ENCODE results near the gene GALK1. TPM values are rescaled to one million over a fixed set of nuclear protein-coding genes. Genes with fewer than 3 reads are reported as not detected.
"Not testable (repeated sequence)": the region's sequence is repeated elsewhere in the genome, so short reads cannot be mapped to it uniquely, and the experiment has no call there.

The GALK1 gene
- total RNA-seq, 4 donors from 2014 or later = 15.2 to 34.9 (median 22.9) TPM

DNA sequence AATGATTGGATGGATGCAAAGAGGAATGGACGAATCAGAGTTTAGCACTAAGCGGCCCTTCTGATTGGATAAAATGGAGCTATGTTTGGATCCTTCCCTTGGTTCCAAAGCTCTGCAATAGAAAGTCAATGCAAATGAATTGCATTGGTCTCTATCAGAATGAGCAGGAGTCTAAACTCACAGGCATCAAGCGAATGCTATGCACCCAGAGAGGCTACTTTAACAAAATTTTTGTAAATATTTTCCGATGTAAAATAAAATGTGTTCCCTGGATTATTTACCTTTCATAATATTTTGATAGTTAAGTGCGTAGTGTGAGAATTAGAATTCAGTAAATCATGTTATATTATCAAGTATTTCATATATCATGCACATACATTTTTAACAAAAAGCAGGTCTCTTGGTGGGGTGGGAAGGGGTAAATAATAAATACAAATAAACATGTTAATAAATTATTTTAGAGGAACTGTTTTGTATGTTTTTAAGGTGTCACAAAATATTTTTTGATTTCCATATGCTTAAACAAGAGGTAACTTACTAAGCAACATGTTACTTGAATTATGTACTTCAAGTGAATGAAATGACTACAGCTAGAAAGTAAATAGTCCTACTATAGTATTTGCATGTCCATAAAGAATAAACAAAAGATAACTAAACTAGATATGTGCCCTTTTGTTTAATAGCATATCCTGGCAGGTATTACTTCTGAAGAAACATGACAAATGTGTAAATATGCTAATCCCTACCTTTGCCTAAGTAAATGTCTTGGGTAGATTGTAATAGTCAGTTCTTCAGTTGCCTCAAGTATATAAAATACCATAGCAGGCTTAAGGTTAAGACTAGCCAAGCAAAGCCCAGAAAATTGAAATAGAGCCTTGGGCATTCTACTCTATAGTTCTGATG, 15.2 kb upstream of the GALK1 start:
- H3K27me3 ChIP-seq = no peaks in the 10 kb centered on the region
- H3K4me1 ChIP-seq = peaks cover 58% of the 10 kb centered on the region
- no peaks in the 10 kb centered on the region for H3K9me3 ChIP-seq
- peaks cover 31% of the 10 kb centered on the region for H3K36me3 ChIP-seq
- DNase-seq (ENCODE audit: low spot score in 2 of 2) = no peak
- peak overlapping the region; percentile 90 for H3K4me3 ChIP-seq
- TF ChIP-seq, protein P1, sequence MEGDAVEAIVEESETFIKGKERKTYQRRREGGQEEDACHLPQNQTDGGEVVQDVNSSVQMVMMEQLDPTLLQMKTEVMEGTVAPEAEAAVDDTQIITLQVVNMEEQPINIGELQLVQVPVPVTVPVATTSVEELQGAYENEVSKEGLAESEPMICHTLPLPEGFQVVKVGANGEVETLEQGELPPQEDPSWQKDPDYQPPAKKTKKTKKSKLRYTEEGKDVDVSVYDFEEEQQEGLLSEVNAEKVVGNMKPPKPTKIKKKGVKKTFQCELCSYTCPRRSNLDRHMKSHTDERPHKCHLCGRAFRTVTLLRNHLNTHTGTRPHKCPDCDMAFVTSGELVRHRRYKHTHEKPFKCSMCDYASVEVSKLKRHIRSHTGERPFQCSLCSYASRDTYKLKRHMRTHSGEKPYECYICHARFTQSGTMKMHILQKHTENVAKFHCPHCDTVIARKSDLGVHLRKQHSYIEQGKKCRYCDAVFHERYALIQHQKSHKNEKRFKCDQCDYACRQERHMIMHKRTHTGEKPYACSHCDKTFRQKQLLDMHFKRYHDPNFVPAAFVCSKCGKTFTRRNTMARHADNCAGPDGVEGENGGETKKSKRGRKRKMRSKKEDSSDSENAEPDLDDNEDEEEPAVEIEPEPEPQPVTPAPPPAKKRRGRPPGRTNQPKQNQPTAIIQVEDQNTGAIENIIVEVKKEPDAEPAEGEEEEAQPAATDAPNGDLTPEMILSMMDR (IDR thresholded peaks at IDR 0.05) = no peak
- TF ChIP-seq EP300 (IDR thresholded peaks at IDR 0.05) (no peak), POLR2A (IDR thresholded peaks at IDR 0.05) (no peak), POLR2AphosphoS5 (IDR thresholded peaks at IDR 0.05) (no peak)
- WGBS = 19% methylated on average over 5 of the region's 5 CpGs
- H3K27ac ChIP-seq = peak overlapping the region; percentile 97

DNA sequence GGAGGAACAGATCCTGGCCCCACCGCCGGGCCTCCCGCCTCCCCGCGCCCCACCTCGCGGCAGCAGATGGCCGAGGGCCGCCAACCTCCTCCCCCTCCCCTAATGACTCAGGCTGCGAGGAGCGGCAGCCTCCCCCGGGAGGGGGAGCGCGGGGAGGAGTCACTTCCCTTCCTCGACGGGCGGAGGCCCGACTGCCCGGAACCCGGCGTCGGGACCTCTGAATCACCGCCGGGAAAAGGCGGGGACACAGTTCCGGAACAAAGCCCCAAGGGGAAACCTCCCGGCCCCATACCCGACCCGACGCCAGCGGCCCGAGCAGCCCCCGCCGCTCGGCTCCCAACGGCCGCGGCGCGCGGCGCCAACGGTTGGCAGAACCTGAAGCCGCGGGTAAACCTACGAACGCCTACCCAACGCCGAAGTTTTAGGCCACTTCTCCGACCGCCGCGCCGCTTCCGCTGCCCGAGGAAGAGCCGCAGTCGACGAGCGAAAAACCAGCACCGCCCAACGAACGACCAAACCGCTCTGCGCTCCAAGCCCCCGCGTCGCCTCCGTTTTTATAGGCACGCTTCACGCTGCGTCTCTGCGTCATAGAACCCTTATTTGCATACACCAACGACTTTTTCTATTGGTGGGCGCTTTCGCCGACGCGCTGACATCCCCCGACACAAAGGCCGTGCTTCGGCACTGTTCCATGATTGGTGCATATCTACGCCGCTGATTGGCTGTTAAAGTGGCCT, 14.4 kb upstream of the GALK1 start:
- under 1% methylated on average over 45 of the region's 84 CpGs for WGBS
- peaks cover 60% of the 10 kb centered on the region for H3K4me1 ChIP-seq
- TF ChIP-seq, protein P1 (IDR thresholded peaks at IDR 0.05) = no peak
- TF ChIP-seq EP300 (IDR thresholded peaks at IDR 0.05) (peak; percentile 57), POLR2AphosphoS5 (IDR thresholded peaks at IDR 0.05) (peak; percentile 100), POLR2A (IDR thresholded peaks at IDR 0.05) (peak; percentile 100)

DNA sequence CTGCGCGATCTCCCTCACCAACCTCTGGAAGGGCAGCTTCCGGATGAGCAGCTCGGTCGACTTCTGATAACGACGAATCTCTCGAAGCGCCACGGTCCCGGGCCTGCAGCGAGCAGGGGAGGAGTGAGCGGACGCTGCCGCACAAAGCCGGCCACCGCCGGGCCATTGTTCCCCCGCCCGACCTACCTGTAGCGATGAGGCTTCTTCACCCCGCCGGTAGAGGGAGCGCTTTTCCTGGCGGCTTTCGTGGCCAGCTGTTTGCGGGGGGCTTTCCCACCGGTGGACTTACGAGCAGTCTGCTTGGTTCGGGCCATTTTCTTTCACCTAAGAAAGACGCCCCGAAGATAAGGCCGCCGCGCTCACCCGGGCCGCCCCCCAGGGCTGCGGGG, 13.9 kb upstream of the GALK1 start:
- Histone ChIP-seq H3K27me3 (no peaks in the 10 kb centered on the region), H3K9me3 (no peaks in the 10 kb centered on the region), H3K4me3 (peak overlapping the region; percentile 90), H3K4me1 (peaks cover 55% of the 10 kb centered on the region), H3K36me3 (peaks cover 35% of the 10 kb centered on the region), H3K27ac (peak overlapping the region; percentile 97)
- no peak for TF ChIP-seq EP300 (IDR thresholded peaks at IDR 0.05)
- TF ChIP-seq, protein P1 (IDR thresholded peaks at IDR 0.05) = peak; percentile 39 to 43
- 0% methylated on average over 9 of the region's 38 CpGs for WGBS
- DNase-seq (ENCODE audit: low spot score in 2 of 2) = peak in 1 of 2 donors; percentile 81

More for the DNA sequence above, 14.4 kb upstream of the GALK1 start:
- peaks cover 35% of the 10 kb centered on the region for H3K36me3 ChIP-seq
- peak; percentile 98 to 99 for DNase-seq (ENCODE audit: low spot score in 2 of 2)
- H3K9me3 ChIP-seq = no peaks in the 10 kb centered on the region
- no peaks in the 10 kb centered on the region for H3K27me3 ChIP-seq
- H3K27ac ChIP-seq = peak overlapping the region; percentile 97
- peak overlapping the region; percentile 90 for H3K4me3 ChIP-seq

DNA sequence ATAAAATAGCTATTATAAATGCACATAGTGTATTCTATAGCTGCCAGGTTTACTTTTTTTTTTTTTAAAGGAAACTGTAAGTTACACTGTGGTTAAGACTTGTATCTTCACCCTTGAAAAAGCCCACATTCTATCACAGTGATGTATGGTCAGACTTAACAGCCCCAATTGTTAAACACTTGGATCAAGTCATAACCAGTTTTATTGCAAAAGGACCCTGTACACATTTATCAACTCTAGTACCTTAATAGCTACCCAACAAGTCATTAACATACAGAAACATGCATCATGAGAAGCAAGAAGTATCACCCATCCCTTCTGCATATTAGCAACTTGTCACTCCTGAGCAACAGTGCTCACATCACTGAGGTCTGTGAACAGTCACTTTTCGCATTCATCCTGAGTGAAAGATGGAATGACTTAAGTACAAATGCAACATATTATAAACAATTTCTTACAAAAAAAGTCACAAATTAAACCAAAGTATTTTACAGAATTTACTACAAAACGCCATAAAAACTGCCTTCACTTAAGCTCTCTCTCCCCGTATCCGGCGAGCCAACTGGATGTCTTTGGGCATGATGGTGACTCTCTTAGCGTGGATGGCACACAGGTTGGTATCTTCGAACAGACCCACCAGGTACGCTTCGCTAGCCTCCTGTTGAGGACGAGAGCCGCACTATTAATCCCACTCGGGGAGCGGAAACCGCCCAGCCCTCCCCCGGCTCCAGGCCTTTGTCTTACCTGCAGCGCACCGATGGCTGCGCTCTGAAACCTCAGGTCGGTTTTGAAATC, 13.3 kb upstream of the GALK1 start:
- not testable (repeated sequence) for H3K27me3 ChIP-seq, H3K9me3 ChIP-seq
- DNase-seq (ENCODE audit: low spot score in 2 of 2) = peak; percentile 3 to 78
- peaks cover 35% of the 10 kb centered on the region for H3K36me3 ChIP-seq
- peak in 1 of 3 donors; percentile 9 for TF ChIP-seq POLR2AphosphoS5 (IDR thresholded peaks at IDR 0.05)
- peak overlapping the region; percentile 90 for H3K4me3 ChIP-seq
- H3K4me1 ChIP-seq = peaks cover 50% of the 10 kb centered on the region
- WGBS = under 1% methylated on average over 13 of the region's 19 CpGs
- peak overlapping the region; percentile 97 for H3K27ac ChIP-seq

DNA sequence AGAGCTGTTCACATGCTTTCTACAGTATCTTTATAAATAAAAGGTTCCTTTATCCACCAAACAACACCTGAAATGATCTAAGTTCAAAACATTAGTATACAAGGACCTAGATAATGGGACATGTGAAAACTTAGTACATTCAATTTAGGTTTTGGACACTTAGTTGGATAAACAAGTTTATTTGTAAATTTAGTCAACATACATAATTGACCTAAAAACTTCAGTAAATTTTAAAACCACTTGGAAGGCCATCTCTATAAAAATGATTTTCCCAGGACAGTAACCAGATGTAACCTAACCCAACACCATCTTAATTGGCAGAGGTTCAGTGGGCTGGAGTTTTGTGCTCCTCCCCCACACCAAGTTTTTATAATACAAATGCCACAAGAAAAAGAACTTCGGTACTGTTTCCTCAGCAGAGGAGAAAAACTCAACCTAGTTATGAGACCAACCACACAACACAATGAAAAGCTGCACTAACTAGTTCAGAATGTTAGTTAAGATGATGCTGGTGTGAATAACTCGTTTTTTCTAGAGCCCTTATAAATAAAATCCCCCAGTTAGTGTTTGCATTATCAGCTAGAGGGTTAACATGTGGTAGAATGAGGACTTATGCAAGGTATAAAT, 12.4 kb upstream of the GALK1 start:
- H3K9me3 ChIP-seq = no peaks in the 10 kb centered on the region
- H3K27me3 ChIP-seq = no peaks in the 10 kb centered on the region
- H3K4me3 ChIP-seq = peak overlapping the region; percentile 90
- TF ChIP-seq, protein P1 (IDR thresholded peaks at IDR 0.05) = no peak
- TF ChIP-seq EP300 (IDR thresholded peaks at IDR 0.05) = no peak
- no peak for TF ChIP-seq POLR2AphosphoS5 (IDR thresholded peaks at IDR 0.05)
- no peak for TF ChIP-seq POLR2A (IDR thresholded peaks at IDR 0.05)
- peaks cover 41% of the 10 kb centered on the region for H3K4me1 ChIP-seq
- peak; percentile 37 to 42 for DNase-seq (ENCODE audit: low spot score in 2 of 2)
- 4% methylated on average over 2 of the region's 2 CpGs for WGBS
- H3K27ac ChIP-seq = peak overlapping the region; percentile 23
- H3K36me3 ChIP-seq = peaks cover 35% of the 10 kb centered on the region
